ENCODE measurements around the gene DLGAP4.

Gene DLGAP4

GRCh38 chr20:36462440-36463211 lies 156.5 kb downstream of the DLGAP4 start:
- peak overlapping the region; percentile 87 for H3K27ac ChIP-seq

GRCh38 chr20:36463212-36464061 lies 157.3 kb downstream of the DLGAP4 start:
- peak overlapping the region; percentile 87 for H3K27ac ChIP-seq

More at GRCh38 chr20:36462440-36463211, 156.5 kb downstream of the DLGAP4 start:
- no peak for TF ChIP-seq CTCF (IDR thresholded peaks at IDR 0.05)
- TF ChIP-seq ZFX (IDR thresholded peaks at IDR 0.05; ENCODE audit: borderline replicate concordance): no peak

GRCh38 chr20:36465109-36466080 lies 159.3 kb downstream of the DLGAP4 start:
- peak overlapping the region; percentile 87 for H3K27ac ChIP-seq
- TF ChIP-seq CTCF (IDR thresholded peaks at IDR 0.05) (no peak), ZFX (IDR thresholded peaks at IDR 0.05; ENCODE audit: borderline replicate concordance) (no peak)

More at GRCh38 chr20:36463212-36464061, 157.3 kb downstream of the DLGAP4 start:
- TF ChIP-seq CTCF (IDR thresholded peaks at IDR 0.05) (no peak), ZFX (IDR thresholded peaks at IDR 0.05; ENCODE audit: borderline replicate concordance) (no peak)

- H3K27ac ChIP-seq: peak overlapping the region; percentile 87
- TF ChIP-seq CTCF (IDR thresholded peaks at IDR 0.05): no peak
- no peak for TF ChIP-seq ZFX (IDR thresholded peaks at IDR 0.05; ENCODE audit: borderline replicate concordance)
These were observed 159.9 kb downstream of the DLGAP4 start for GRCh38 chr20:36466089-36466488.

GRCh38 chr20:36467076-36467999 lies 161.2 kb downstream of the DLGAP4 start:
- TF ChIP-seq CTCF (IDR thresholded peaks at IDR 0.05) (no peak), ZFX (IDR thresholded peaks at IDR 0.05; ENCODE audit: borderline replicate concordance) (no peak)
- peak overlapping the region; percentile 87 for H3K27ac ChIP-seq
